HG02678 (cell line): ENCODE data around the gene NHP2.
"Not testable (repeated sequence)": the region's sequence is repeated elsewhere in the genome, so short reads cannot be mapped to it uniquely, and the experiment has no call there.

ENCODE experiments used
- ATAC-seq: cut with Tn5 transposase; IDR thresholded peaks from one replicate; pipeline ENCODE4 v1.9.1; 2021; ENCODE audit warnings: mild to moderate bottlenecking, moderate library complexity; ENCODE audit not compliant: unreplicated experiment

The NHP2 gene

GRCh38 chr5:178131446-178131996, 22.2 kb downstream of the NHP2 start:
- no peak for ATAC-seq

GRCh38 chr5:178130576-178131445, 22.9 kb downstream of the NHP2 start, which contains the start of gene RMND5B:
RMND5B (plus strand) TSS chr5:178131014; CDS start chr5:178138120, 7,106 bp downstream.
- peak; percentile 90 for ATAC-seq

- not testable (repeated sequence) for ATAC-seq
These were observed 23.5 kb downstream of the NHP2 start for GRCh38 chr5:178130234-178130575.

- ATAC-seq = no peak
These were observed 24.4 kb downstream of the NHP2 start for GRCh38 chr5:178129296-178129695.

- ATAC-seq = not testable (repeated sequence)
These were observed 26.2 kb downstream of the NHP2 start for GRCh38 chr5:178127300-178128009.

- no peak for ATAC-seq
These were observed 27.1 kb downstream of the NHP2 start for GRCh38 chr5:178126556-178126955.

- no peak for ATAC-seq
These were observed 28.3 kb downstream of the NHP2 start for GRCh38 chr5:178125253-178125906.

- ATAC-seq = no peak
These were observed 29.4 kb downstream of the NHP2 start for GRCh38 chr5:178123966-178124925.

GRCh38 chr5:178123094-178123965, 30.4 kb downstream of the NHP2 start:
- ATAC-seq = no peak

- ATAC-seq = no peak
These were observed 31.3 kb downstream of the NHP2 start for GRCh38 chr5:178122346-178122745.

GRCh38 chr5:178121391-178122276, 32.1 kb downstream of the NHP2 start:
- peak; percentile 8 for ATAC-seq

GRCh38 chr5:178120607-178121357, 32.9 kb downstream of the NHP2 start:
- ATAC-seq = peak; percentile 81

- no peak for ATAC-seq
These were observed 33.6 kb downstream of the NHP2 start for GRCh38 chr5:178119915-178120606.

- no peak for ATAC-seq
These were observed 35.6 kb downstream of the NHP2 start for GRCh38 chr5:178117923-178118701.

- peak; percentile 26 for ATAC-seq
These were observed 37.4 kb downstream of the NHP2 start for GRCh38 chr5:178116143-178116885.

- ATAC-seq = no peak
These were observed 37.9 kb downstream of the NHP2 start for GRCh38 chr5:178115814-178116142.
